Spleen (tissue), 7 donors: ENCODE results near the gene UBR1.

Experiments used
- POLR2AphosphoS5 ChIP-seq, 3 donors: sonication (generic); formaldehyde crosslinking; IDR thresholded peaks; one replicate each; pipeline ENCODE4 v1.5.1; 2017; ENCODE audit warnings: antibody characterized with exemption in 3 of 3
- TF ChIP-seq, protein P1 (sequence below), 11 experiments: fragments of 200-600 bp in 7 of 11; fragments of 450-650 bp in 4 of 11; sonication (generic) in 4 of 11; IDR thresholded peaks in 8 of 11; conservative IDR thresholded peaks in 3 of 11; 1 replicate in 7 of 11; 2 replicates in 4 of 11; pipeline versions ENCODE4 v1.4.0 to v1.8.0; 2016 to 2021; ENCODE audit warnings: antibody characterized with exemption in 11 of 11, inconsistent platforms in 4 of 11, mild to moderate bottlenecking in 1 of 11
- donor health status: DM: no; HTN: no; CAD: no; lungs with moderate emphysema.
- donor health status: DM: no; HTN: no; CAD: no.
- donor health status: DM: no; HTN: no; CAD: no.

DNA sequence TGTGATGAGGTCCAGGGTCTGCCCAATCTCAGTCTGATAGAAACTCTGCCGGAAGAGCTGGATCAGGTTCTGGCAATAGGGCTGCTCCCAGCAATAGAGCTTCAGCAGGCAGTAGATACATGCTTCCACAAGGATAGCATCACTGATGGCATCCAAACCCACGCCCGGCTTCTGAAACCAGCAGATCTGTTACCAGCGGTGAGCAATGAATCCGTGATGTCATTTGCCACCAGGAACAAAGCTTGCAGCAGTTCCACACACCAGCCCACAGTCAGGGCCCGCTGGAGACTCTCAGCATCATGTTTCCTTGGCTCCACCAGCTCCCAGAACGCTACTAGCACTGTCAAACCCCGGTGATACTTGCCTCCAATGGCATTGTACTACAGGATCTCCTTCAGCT is 166.0 kb downstream of the UBR1 start:
- TF ChIP-seq POLR2AphosphoS5 (IDR thresholded peaks at IDR 0.05), result no peak
- TF ChIP-seq, protein P1, sequence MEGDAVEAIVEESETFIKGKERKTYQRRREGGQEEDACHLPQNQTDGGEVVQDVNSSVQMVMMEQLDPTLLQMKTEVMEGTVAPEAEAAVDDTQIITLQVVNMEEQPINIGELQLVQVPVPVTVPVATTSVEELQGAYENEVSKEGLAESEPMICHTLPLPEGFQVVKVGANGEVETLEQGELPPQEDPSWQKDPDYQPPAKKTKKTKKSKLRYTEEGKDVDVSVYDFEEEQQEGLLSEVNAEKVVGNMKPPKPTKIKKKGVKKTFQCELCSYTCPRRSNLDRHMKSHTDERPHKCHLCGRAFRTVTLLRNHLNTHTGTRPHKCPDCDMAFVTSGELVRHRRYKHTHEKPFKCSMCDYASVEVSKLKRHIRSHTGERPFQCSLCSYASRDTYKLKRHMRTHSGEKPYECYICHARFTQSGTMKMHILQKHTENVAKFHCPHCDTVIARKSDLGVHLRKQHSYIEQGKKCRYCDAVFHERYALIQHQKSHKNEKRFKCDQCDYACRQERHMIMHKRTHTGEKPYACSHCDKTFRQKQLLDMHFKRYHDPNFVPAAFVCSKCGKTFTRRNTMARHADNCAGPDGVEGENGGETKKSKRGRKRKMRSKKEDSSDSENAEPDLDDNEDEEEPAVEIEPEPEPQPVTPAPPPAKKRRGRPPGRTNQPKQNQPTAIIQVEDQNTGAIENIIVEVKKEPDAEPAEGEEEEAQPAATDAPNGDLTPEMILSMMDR (IDR thresholded peaks at IDR 0.05 in 8 of 11, conservative IDR thresholded peaks at IDR 0.05 in 3 of 11), result no peak
